ENCODE measurements around the gene IMP4. TPM values are rescaled to one million over a fixed set of nuclear protein-coding genes. Genes with fewer than 3 reads are reported as not detected.

The IMP4 gene
- total and polyA plus RNA-seq, 12 donors, result 50.6 to 190 (median 64.6) TPM

DNA sequence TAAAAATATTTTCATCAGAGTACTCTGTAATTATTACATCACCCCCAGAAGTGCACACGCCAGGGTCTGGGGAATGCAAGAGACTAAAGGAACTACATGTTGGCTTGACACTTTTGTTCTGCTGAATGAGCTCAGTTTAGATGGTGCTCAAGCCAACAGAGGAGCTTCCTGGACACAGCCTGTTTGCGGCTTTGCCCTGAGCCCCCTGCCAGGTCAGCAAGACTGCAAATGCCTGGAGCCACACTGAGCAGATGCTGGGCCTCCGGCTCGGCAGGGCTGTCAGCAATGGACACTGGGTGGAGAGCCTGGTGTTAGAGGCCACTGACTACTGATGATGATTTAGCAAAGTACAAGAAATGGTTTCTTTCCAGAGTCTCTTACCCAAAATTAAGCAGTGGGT, 45.1 kb downstream of the IMP4 start:
- WGBS, 2 donors, result 49 to 51% methylated on average over 4 of the region's 4 CpGs
- Histone ChIP-seq H3K27ac (peak overlapping the region; percentile 31 to 94 (median 66)), H3K4me3 (no peak overlapping the region), H3K27me3 (no peaks in the 10 kb centered on the region), H3K4me1 (peaks cover 7 to 69% (median 52%) of the 10 kb centered on the region in 9 donors), H3K36me3 (no peaks in the 10 kb centered on the region), H3K9me3 (no peaks in the 10 kb centered on the region)
- ATAC-seq, result peak in 3 of 8 donors; percentile 12 to 20 (median 15)
- TF ChIP-seq, protein P1, sequence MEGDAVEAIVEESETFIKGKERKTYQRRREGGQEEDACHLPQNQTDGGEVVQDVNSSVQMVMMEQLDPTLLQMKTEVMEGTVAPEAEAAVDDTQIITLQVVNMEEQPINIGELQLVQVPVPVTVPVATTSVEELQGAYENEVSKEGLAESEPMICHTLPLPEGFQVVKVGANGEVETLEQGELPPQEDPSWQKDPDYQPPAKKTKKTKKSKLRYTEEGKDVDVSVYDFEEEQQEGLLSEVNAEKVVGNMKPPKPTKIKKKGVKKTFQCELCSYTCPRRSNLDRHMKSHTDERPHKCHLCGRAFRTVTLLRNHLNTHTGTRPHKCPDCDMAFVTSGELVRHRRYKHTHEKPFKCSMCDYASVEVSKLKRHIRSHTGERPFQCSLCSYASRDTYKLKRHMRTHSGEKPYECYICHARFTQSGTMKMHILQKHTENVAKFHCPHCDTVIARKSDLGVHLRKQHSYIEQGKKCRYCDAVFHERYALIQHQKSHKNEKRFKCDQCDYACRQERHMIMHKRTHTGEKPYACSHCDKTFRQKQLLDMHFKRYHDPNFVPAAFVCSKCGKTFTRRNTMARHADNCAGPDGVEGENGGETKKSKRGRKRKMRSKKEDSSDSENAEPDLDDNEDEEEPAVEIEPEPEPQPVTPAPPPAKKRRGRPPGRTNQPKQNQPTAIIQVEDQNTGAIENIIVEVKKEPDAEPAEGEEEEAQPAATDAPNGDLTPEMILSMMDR (IDR thresholded peaks at IDR 0.05), result no peak
- intact Hi-C loops (cut with DNase I), result loop anchor here in 1 of 10 donors (2.0 kb wide), 1 partner anchor 15 kb away; no protein-coding TSS in a partner anchor
- DNase-seq, result peak in 1 of 2 donors; percentile 42

- no peak for ATAC-seq
- WGBS, 2 donors, result 70 to 71% methylated on average over 8 of the region's 8 CpGs
- intact Hi-C loops (cut with DNase I), result no loop called here
- no peak for DNase-seq
- Histone ChIP-seq H3K4me3 (no peak overlapping the region), H3K9me3 (no peaks in the 10 kb centered on the region), H3K27me3 (no peaks in the 10 kb centered on the region), H3K4me1 (peaks cover 7 to 69% (median 52%) of the 10 kb centered on the region in 9 donors), H3K27ac (peak overlapping the region; percentile 31 to 94 (median 66)), H3K36me3 (no peaks in the 10 kb centered on the region)
- TF ChIP-seq, protein P1 (IDR thresholded peaks at IDR 0.05), result no peak
Measured at GRCh38 chr2:130388221-130388907, 45.7 kb downstream of the IMP4 start.

GRCh38 chr2:130389358-130389757, 46.7 kb downstream of the IMP4 start:
- Histone ChIP-seq H3K36me3 (no peaks in the 10 kb centered on the region), H3K27me3 (no peaks in the 10 kb centered on the region), H3K27ac (peak overlapping the region in 4 of 10 donors; percentile 88 to 94 (median 93)), H3K9me3 (no peaks in the 10 kb centered on the region), H3K4me1 (peaks cover 7 to 69% (median 52%) of the 10 kb centered on the region in 9 donors), H3K4me3 (no peak overlapping the region)
- TF ChIP-seq, protein P1 (IDR thresholded peaks at IDR 0.05), result no peak
- DNase-seq (no peak), ATAC-seq (no peak)
- WGBS, 2 donors, result 80 to 87% methylated on average over 6 of the region's 6 CpGs
- intact Hi-C loops (cut with DNase I), result no loop called here

GRCh38 chr2:130389783-130390182, 47.1 kb downstream of the IMP4 start:
- H3K27ac ChIP-seq, result peak overlapping the region in 8 of 10 donors; percentile 80 to 94 (median 90)
- intact Hi-C loops (cut with DNase I), result loop anchor here in 1 of 10 donors (5.0 kb wide), 1 partner anchor 32 kb away; the partner anchor contains the start of gene PTPN18
- no peak for DNase-seq
- ATAC-seq, result no peak
- TF ChIP-seq, protein P1 (IDR thresholded peaks at IDR 0.05), result no peak
- H3K36me3 ChIP-seq, result no peaks in the 10 kb centered on the region
- H3K9me3 ChIP-seq, result no peaks in the 10 kb centered on the region
- WGBS, 2 donors, result 92 to 96% methylated on average over 3 of the region's 3 CpGs
- H3K4me3 ChIP-seq, result no peak overlapping the region
- no peaks in the 10 kb centered on the region for H3K27me3 ChIP-seq
- H3K4me1 ChIP-seq, result peaks cover 7 to 68% (median 52%) of the 10 kb centered on the region in 9 donors

Measured in heart right ventricle (tissue), 16 donors.